Mucosa of descending colon (tissue), 3 donors: ENCODE data around the gene PLXNA2. TPM values are rescaled to one million over a fixed set of nuclear protein-coding genes. Genes with fewer than 3 reads are reported as not detected.

ENCODE experiments used
- ATAC-seq: fragments of 200-7000 bp; cut with Tn5 transposase; one replicate; pipeline ENCODE4 v1.9.1; 2020; ENCODE audit warnings: mild to moderate bottlenecking, moderate library complexity
- DNase-seq, 3 donors: peaks; one replicate each; pipeline ENCODE4 v3.0.0-alpha.2; 2020
- H3K36me3 ChIP-seq: fragments of 200-600 bp; one replicate; pipeline ENCODE4 v1.8.0; 2021; ENCODE audit warnings: low read depth, mild to moderate bottlenecking
- H3K4me1 ChIP-seq: fragments of 200-600 bp; one replicate; pipeline ENCODE4 v1.8.0; 2021; ENCODE audit warnings: low read depth, mild to moderate bottlenecking
- H3K4me3 ChIP-seq: fragments of 200-600 bp; one replicate; pipeline ENCODE4 v1.8.0; 2021; ENCODE audit warnings: mild to moderate bottlenecking
- H3K9me3 ChIP-seq: fragments of 200-600 bp; one replicate; pipeline ENCODE4 v1.8.0; 2021; ENCODE audit warnings: mild to moderate bottlenecking
- intact Hi-C, 2 donors: fragments of 100-400 bp; cut with DNase I in 1 of 2; cut with micrococcal nuclease in 1 of 2; formaldehyde crosslinking; loops; one replicate each; pipeline versions ENCODE4 v1.11.0 to v1.11.1; 2022; cut with DNase I, micrococcal nuclease
- total RNA-seq, 3 donors: library from RNA; stranded (reverse); fragmentation: NEBNext Ultra II Directional in 2 of 3; extraction: Animal tissue kit (Norgen Biotek cat#: 25700) in 2 of 3; gene quantifications; one replicate each; pipeline versions ENCODE4 v1.2.1 to v1.2.4, GENCODE V29; 2021 to 2023
- TF ChIP-seq, protein P1 (sequence below): fragments of 200-600 bp; IDR thresholded peaks from one replicate; pipeline ENCODE4 v1.8.0; 2022; ENCODE audit warnings: antibody characterized with exemption, mild to moderate bottlenecking
- donor health status: DM: no; HTN: no; CAD: no; lungs with moderate emphysema.
- donor health status: DM: no; HTN: no; CAD: no.
- donor health status: DM: no; HTN: yes; CAD: no.

Gene PLXNA2
- total RNA-seq, 3 donors from 2014 or later, result 65.5 to 127 (median 70.6) TPM

- intact Hi-C loops, result no loop called here
- Histone ChIP-seq H3K9me3 (no peaks in the 10 kb centered on the region), H3K4me1 (peaks cover 7% of the 10 kb centered on the region), H3K36me3 (no peaks in the 10 kb centered on the region), H3K4me3 (no peak overlapping the region)
- ATAC-seq (no peak), DNase-seq (no peak)
- TF ChIP-seq, protein P1, sequence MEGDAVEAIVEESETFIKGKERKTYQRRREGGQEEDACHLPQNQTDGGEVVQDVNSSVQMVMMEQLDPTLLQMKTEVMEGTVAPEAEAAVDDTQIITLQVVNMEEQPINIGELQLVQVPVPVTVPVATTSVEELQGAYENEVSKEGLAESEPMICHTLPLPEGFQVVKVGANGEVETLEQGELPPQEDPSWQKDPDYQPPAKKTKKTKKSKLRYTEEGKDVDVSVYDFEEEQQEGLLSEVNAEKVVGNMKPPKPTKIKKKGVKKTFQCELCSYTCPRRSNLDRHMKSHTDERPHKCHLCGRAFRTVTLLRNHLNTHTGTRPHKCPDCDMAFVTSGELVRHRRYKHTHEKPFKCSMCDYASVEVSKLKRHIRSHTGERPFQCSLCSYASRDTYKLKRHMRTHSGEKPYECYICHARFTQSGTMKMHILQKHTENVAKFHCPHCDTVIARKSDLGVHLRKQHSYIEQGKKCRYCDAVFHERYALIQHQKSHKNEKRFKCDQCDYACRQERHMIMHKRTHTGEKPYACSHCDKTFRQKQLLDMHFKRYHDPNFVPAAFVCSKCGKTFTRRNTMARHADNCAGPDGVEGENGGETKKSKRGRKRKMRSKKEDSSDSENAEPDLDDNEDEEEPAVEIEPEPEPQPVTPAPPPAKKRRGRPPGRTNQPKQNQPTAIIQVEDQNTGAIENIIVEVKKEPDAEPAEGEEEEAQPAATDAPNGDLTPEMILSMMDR, result no peak
Measured at GRCh38 chr1:207987164-207987563, 257.0 kb downstream of the PLXNA2 start.

GRCh38 chr1:207985996-207986395 is 258.2 kb downstream of the PLXNA2 start:
- TF ChIP-seq, protein P1, result no peak
- H3K4me3 ChIP-seq, result no peak overlapping the region
- no peak for DNase-seq
- no peak for ATAC-seq
- peaks cover 7% of the 10 kb centered on the region for H3K4me1 ChIP-seq
- H3K36me3 ChIP-seq, result no peaks in the 10 kb centered on the region
- intact Hi-C loops, result no loop called here
- no peaks in the 10 kb centered on the region for H3K9me3 ChIP-seq

GRCh38 chr1:207984831-207985572 is 259.2 kb downstream of the PLXNA2 start:
- TF ChIP-seq, protein P1, result no peak
- intact Hi-C loops, result no loop called here
- H3K4me3 ChIP-seq, result no peak overlapping the region

DNA sequence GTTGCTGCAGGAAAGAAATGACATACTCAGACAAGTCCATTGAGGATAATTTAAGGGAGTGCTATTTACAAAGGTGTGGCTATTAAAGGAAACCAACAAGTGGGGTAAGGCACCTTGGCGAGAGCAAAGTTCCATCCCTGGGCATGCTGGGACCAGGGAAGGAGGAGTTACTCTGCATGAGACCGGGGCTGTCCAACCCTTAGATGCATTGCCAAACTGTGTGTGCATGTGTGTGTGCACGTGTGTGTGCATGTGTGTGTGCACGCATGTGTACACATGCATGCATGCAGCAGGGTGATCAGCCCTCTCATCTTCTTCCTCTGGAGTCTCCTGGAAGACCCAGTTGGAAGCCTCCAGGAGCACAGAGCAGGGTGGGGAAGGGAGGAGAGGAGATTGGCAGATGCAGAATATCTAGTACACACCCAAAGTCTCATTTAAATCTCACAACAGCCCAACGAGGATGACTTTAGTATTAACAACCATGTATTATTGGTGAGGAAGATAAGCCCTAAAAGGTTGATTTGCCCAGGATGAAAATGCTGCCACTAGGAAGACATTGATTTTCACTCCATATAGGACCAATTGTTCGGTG is 261.0 kb downstream of the PLXNA2 start:
- Histone ChIP-seq H3K9me3 (no peaks in the 10 kb centered on the region), H3K36me3 (no peaks in the 10 kb centered on the region), H3K4me3 (no peak overlapping the region), H3K4me1 (peaks cover 7% of the 10 kb centered on the region)
- intact Hi-C loops, result no loop called here
- TF ChIP-seq, protein P1, result no peak
- peak; percentile 56 to 69 (median 64) for DNase-seq
- peak; percentile 95 for ATAC-seq

More at GRCh38 chr1:207984831-207985572, 259.2 kb downstream of the PLXNA2 start:
- Histone ChIP-seq H3K36me3 (no peaks in the 10 kb centered on the region), H3K4me1 (peaks cover 7% of the 10 kb centered on the region), H3K9me3 (no peaks in the 10 kb centered on the region)
- DNase-seq (no peak), ATAC-seq (no peak)

- ATAC-seq, result peak; percentile 37
- peaks cover 7% of the 10 kb centered on the region for H3K4me1 ChIP-seq
- DNase-seq, result no peak
- intact Hi-C loops, result no loop called here
- TF ChIP-seq, protein P1, result no peak
- no peak overlapping the region for H3K4me3 ChIP-seq
- H3K9me3 ChIP-seq, result no peaks in the 10 kb centered on the region
- H3K36me3 ChIP-seq, result no peaks in the 10 kb centered on the region
Measured at GRCh38 chr1:207981976-207982375, 262.2 kb downstream of the PLXNA2 start.
